Left ventricle myocardium inferior (tissue), 1 donor: ENCODE data around the gene FTO. TPM values are rescaled to one million over a fixed set of nuclear protein-coding genes. Genes with fewer than 3 reads are reported as not detected.

Experiments
- DNase-seq: peaks from one replicate; pipeline ENCODE4 v3.0.0-alpha.2; 2020
- H3K27ac ChIP-seq: fragments of 200-600 bp; replicated peaks from 2 replicates; pipeline ENCODE4 v1.8.0; 2021
- H3K27me3 ChIP-seq: fragments of 200-600 bp; 2 replicates; pipeline ENCODE4 v1.8.0; 2021; ENCODE audit warnings: low read depth
- H3K36me3 ChIP-seq: fragments of 200-600 bp; 2 replicates; pipeline ENCODE4 v1.8.0; 2021
- H3K4me1 ChIP-seq: fragments of 200-600 bp; 2 replicates; pipeline ENCODE4 v1.8.0; 2021
- H3K4me3 ChIP-seq: fragments of 200-600 bp; 2 replicates; pipeline ENCODE4 v1.8.0; 2021; ENCODE audit warnings: mild to moderate bottlenecking, moderate library complexity
- H3K9me3 ChIP-seq: fragments of 200-600 bp; replicated peaks from 2 replicates; pipeline ENCODE4 v1.8.0; 2021
- intact Hi-C: fragments of 100-400 bp; cut with micrococcal nuclease; formaldehyde crosslinking; loops from one replicate; pipeline ENCODE4 v1.11.0; 2022
- total RNA-seq: library from RNA; stranded (reverse); fragmentation: NEBNext Ultra II Directional; extraction: Animal tissue kit (Norgen Biotek cat#: 25700); gene quantifications from one replicate; pipeline ENCODE4 v1.2.1, GENCODE V29; 2021
- TF ChIP-seq, protein P1 (sequence below): fragments of 200-600 bp; IDR thresholded peaks from 2 replicates; pipeline ENCODE4 v1.8.0; 2021; ENCODE audit warnings: antibody characterized with exemption, mild to moderate bottlenecking, borderline replicate concordance
- donor health status: DM: no; HTN: yes; CAD: no; lungs with severe emphysema.

FTO gene
- total RNA-seq, 1 donor from 2014 or later = 78.4 TPM

DNA sequence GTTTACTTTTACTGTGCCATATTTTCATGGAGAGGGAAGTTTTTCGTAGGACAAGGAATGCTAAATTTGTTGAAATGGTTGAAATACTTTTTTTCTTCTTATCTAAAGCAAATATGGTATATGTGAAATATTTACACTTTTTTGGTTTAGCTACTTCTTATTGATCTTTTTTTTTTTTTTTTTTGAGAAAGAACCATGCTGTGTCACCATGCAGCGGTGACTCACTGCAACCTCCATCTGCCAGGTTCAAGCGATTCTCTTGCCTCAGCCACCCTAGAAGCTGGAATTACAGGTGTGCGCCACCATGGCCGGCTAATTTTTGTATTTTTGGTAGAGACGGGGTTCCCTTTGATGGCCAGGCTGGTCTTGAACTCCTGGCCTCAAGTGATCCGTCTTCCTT lies 100.5 kb downstream of the FTO start:
- no peaks in the 10 kb centered on the region for H3K4me1 ChIP-seq
- TF ChIP-seq, protein P1, sequence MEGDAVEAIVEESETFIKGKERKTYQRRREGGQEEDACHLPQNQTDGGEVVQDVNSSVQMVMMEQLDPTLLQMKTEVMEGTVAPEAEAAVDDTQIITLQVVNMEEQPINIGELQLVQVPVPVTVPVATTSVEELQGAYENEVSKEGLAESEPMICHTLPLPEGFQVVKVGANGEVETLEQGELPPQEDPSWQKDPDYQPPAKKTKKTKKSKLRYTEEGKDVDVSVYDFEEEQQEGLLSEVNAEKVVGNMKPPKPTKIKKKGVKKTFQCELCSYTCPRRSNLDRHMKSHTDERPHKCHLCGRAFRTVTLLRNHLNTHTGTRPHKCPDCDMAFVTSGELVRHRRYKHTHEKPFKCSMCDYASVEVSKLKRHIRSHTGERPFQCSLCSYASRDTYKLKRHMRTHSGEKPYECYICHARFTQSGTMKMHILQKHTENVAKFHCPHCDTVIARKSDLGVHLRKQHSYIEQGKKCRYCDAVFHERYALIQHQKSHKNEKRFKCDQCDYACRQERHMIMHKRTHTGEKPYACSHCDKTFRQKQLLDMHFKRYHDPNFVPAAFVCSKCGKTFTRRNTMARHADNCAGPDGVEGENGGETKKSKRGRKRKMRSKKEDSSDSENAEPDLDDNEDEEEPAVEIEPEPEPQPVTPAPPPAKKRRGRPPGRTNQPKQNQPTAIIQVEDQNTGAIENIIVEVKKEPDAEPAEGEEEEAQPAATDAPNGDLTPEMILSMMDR = no peak
- H3K9me3 ChIP-seq = peaks cover 19% of the 10 kb centered on the region
- intact Hi-C loops = no loop called here
- H3K27ac ChIP-seq = no peak overlapping the region
- no peaks in the 10 kb centered on the region for H3K27me3 ChIP-seq
- no peaks in the 10 kb centered on the region for H3K36me3 ChIP-seq
- no peak overlapping the region for H3K4me3 ChIP-seq
- no peak for DNase-seq

DNA sequence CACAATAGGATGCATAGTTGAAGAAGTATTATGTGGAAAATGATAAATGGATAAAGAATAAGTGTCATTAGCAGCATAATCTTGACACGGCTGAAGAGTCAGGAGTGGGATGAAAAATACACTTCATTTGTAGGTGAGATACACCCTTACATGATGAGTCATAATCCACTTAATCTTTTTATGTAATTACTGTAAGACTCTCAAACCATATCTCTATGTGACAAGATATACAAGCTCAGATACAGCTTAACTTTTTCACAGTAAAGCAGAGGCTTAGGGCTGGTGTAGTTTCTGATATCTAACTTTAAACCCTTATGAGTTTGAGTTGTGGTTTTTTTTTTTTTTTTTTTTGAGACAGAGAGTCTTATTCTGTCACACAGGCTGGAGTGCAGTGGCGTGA lies 101.2 kb downstream of the FTO start:
- DNase-seq = no peak
- TF ChIP-seq, protein P1 = no peak
- no peaks in the 10 kb centered on the region for H3K36me3 ChIP-seq
- intact Hi-C loops = no loop called here
- H3K4me3 ChIP-seq = no peak overlapping the region
- H3K27me3 ChIP-seq = no peaks in the 10 kb centered on the region
- peaks cover 12% of the 10 kb centered on the region for H3K9me3 ChIP-seq
- no peak overlapping the region for H3K27ac ChIP-seq
- H3K4me1 ChIP-seq = no peaks in the 10 kb centered on the region

DNA sequence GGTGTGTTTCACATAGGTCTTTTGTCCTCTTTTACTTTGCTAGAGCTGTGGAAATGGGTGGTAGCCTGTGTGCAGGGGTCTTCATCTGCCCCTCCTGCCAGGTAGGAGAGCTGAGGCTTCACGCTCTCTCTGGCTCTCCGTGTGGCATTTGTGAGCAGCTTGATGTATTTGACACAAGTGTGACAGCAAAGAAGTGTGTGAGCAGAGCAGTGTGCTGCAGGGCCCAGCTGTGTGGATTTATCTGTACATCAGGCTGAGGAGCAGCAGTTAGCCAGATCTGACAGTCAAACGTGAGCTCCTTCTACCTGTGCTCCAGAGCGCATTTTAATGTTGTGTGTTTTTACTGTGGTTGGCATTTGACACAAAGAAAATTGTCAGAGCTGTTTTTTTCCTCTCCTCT lies 101.8 kb downstream of the FTO start:
- peaks cover 3% of the 10 kb centered on the region for H3K36me3 ChIP-seq
- no peak overlapping the region for H3K27ac ChIP-seq
- H3K9me3 ChIP-seq = peaks cover 6% of the 10 kb centered on the region
- no peaks in the 10 kb centered on the region for H3K4me1 ChIP-seq
- H3K4me3 ChIP-seq = no peak overlapping the region
- H3K27me3 ChIP-seq = no peaks in the 10 kb centered on the region
- no peak for DNase-seq
- intact Hi-C loops = no loop called here
- TF ChIP-seq, protein P1 = no peak

DNA sequence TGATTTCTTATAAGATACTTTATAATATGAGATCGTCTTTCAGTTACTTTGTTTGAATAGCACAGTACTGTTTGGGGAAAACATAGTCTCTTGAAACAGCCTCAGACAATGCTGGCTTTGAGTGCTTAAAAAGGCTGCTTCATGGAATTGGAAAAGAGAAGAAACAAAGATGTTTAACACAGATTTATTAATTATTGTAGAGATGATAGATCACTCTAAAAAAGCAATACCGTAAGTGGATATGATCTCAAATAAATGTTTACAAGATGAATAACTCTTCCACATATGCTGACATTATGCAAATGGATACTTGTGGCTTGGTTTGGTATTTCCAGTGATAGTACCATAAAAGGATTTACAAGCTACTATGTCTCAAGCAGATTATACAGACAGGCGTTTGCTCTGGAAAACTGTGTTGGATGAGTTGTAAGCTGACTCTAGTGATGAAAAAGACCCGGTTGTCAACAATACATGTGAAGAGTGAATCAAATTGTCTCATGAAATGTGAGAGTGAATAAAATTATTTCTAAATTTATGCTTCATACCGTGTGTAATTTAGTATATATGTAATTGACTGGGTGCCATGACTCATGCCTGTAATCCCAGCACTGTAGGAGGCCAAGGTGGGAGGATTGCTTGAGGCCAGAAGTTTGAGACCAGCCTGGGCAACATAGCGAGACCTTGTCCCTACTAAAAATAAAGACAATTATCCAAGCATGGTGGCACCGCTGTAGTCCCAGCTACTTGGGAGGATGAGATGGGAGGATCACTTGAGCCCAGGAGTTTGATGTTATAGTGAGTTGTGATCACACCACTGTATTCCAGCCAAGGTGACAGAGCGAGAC lies 105.4 kb downstream of the FTO start:
- TF ChIP-seq, protein P1 = no peak
- intact Hi-C loops = no loop called here
- Histone ChIP-seq H3K27me3 (no peaks in the 10 kb centered on the region), H3K27ac (no peak overlapping the region), H3K4me1 (no peaks in the 10 kb centered on the region), H3K9me3 (no peaks in the 10 kb centered on the region), H3K4me3 (no peak overlapping the region), H3K36me3 (peaks cover 33% of the 10 kb centered on the region)
- no peak for DNase-seq

DNA sequence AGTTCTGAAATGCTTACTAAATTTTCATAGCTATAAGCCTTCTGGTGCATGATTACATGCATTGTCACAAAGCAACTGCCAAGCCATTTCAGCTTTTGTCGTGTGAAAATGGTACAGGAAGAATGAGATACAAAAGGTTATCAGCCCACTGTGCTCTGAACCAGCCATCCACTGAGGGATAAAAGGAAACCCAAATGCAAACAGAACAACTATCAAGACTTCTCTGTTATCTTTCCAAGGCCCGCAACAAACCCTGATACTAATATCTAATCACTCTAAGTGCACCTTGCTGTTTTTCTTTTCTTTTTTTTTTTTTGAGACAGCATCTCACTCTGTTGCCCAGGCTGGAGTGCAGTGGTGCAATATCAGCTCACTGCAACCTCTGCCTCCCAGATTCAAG lies 109.0 kb downstream of the FTO start:
- Histone ChIP-seq H3K4me1 (peaks cover 7% of the 10 kb centered on the region), H3K9me3 (no peaks in the 10 kb centered on the region), H3K4me3 (no peak overlapping the region), H3K27me3 (no peaks in the 10 kb centered on the region), H3K36me3 (peaks cover 38% of the 10 kb centered on the region), H3K27ac (no peak overlapping the region)
- TF ChIP-seq, protein P1 = no peak
- no peak for DNase-seq
- intact Hi-C loops = no loop called here
